NT2/D1 (cell line): Measurements from ENCODE around the gene RAP2B.

Source experiments
- SUZ12 ChIP-seq: IDR thresholded peaks from 2 replicates; pipeline ENCODE4 v1.6.1; 2011; ENCODE audit not compliant: insufficient read length, insufficient read depth; ENCODE audit errors: extremely low read depth
- YY1 ChIP-seq: IDR thresholded peaks from 2 replicates; pipeline ENCODE4 v1.6.1; 2011; ENCODE audit not compliant: insufficient read length, insufficient read depth
- ZNF274 ChIP-seq: IDR thresholded peaks from 2 replicates; pipeline ENCODE4 v1.6.1; 2011; ENCODE audit warnings: mild to moderate bottlenecking, low read depth, low read length

DNA sequence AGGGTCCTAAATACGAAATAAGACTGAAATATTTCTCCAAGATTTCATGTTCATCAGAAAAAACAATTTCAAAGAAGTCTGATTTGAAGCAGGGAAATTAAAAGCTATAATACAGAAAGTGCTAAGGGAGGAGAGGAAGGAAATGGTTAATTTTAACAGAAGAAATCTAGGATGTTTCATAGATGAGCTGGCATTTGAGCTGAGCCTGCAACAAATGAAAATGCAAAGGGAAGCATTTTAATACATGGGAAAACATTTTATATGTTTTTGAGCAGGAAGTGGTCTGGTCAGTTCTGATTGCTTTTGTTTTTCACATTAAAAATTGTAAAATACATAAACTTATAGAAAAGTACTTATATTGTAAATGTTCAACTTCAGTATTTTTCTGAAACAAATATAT, 17.2 kb upstream of the RAP2B start:
- no peak for TF ChIP-seq YY1
- no peak for TF ChIP-seq ZNF274
- TF ChIP-seq SUZ12: no peak
